G401.6 (cell line): ENCODE measurements around the gene COMMD4.
"Not testable (repeated sequence)": the region's sequence is repeated elsewhere in the genome, so short reads cannot be mapped to it uniquely, and the experiment has no call there.

Experiments
- FAIRE-seq: peaks from 2 replicates; lab custom pipeline; 2012; peaks lifted over from hg19 to GRCh38; lab: Jason Lieb, UNC

COMMD4 gene

DNA sequence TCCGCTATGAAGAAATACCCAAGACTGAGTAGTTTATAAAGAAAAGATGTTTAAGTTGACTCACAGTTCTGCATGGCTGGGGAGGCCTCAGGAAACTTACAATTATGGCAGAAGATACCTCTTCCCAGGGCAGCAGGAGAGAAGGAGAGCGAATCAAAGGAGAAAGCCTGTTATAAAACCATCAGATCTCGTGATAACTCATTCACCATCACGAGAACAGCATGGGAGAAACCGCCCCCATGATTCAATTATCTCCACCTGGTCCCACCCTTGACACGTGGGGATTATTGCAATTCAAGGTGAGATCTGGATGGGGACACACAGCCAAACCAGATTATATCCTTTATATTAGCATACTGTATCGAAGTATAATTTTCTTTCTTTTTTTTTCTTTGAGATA, 3.8 kb upstream of the COMMD4 start:
- FAIRE-seq, result not testable (repeated sequence)

DNA sequence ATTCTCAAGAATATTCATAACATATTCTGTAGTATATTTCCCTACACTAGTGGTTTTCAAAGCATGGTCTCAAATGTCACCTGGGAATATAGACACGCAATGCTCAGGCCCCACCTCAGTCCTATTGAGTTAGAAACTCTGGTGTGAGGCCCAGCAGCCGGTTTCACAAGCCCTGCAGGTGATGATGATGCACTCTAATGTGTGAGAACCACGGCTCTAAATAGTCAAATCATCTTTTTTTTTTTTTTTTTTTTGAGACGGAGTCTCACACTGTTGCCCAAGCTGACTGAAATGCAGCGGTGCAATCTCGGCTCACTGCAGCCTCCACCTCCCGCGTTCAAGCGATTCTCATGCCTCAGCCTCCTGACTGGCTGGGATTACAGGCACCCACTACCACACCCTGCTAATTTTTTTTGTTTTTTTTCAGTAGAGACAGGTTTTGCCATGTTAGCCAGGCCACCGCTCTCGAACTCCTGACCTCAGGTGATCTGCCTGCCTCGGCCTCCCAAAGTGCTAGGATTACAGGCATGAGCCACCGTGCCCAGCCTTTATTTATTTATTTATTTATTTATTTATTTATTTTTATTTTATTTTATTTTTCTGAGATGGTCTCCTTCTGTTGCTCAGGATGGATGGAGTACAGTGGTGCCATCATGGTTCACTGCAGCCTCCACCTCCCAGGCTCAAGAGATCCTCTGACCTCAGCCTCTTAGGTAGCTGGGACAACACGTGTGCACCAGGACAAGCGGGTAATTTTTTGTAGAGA, 2.0 kb upstream of the COMMD4 start:
- not testable (repeated sequence) for FAIRE-seq

DNA sequence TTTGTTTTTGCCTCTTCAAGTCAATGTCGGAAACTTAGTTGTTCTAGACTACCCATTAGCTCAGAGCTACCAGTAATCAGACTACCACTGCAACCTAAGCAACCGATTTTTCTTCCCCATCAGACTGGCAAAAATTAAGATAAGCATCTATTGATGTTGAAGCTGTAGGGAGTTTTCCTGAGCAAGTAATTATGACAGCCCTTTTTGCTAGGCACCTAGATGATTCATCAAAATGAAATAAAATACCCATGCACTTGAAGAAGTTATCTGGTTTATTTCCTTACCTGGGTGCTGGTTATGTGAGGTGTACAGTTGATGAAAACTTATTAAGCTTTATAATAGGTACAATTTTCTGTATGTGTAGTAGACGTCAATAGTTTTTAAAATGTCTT, 554 bp upstream of the COMMD4 start:
- FAIRE-seq, result no peak

DNA sequence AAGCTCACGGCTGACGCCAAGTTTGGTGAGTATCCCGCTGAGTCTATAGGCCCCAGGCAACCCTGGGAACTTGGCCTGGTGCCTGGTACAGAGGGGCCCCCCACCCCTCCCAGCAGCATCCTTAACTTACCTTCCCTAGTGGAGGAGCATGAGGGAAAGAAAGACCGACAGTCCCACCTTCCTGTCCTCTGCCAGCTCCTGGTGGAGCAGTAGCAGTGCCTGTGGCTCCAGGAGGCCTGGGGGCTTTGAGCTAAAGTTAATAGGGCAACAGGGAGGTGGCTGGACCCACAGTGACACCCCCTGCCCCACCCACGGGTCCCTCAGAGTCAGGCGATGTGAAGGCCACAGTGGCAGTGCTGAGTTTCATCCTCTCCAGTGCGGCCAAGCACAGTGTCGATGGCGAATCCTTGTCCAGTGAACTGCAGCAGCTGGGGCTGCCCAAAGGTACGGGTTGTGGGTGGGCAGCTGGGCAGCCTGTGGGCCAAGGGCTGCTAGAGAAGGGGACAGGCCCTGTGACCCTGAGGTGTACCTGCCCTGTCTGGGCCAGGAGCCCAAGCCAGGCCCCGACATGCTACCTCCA, 2.9 kb downstream of the COMMD4 start:
- no peak for FAIRE-seq

DNA sequence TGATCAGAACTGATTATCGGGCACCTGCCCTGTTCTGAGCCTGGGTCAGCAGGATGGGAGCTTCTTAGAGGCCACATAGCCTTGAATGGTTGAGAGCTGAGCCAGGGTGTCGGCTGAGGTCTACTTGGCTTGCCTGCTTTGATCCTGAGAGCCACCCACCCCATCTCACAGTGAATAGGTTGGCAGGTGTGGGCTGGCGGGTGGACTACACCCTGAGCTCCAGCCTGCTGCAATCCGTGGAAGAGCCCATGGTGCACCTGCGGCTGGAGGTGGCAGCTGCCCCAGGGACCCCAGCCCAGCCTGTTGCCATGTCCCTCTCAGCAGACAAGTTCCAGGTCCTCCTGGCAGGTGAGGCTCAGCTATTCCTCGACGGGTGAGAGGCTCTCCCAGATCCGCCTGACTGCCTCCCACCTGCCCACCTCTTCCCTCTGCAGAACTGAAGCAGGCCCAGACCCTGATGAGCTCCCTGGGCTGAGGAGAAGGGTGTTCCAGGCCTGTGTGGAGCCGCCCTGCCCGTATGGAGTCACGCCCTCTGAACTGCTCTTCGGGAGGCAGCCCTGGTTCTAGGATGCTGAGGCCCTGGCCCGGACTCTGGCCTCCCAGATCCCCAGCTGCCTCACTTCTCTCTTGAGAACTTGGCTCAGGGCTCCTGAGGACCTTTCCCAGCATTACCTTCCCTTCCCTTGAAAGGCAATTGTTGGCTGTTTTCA, 3.8 kb downstream of the COMMD4 start:
- no peak for FAIRE-seq

DNA sequence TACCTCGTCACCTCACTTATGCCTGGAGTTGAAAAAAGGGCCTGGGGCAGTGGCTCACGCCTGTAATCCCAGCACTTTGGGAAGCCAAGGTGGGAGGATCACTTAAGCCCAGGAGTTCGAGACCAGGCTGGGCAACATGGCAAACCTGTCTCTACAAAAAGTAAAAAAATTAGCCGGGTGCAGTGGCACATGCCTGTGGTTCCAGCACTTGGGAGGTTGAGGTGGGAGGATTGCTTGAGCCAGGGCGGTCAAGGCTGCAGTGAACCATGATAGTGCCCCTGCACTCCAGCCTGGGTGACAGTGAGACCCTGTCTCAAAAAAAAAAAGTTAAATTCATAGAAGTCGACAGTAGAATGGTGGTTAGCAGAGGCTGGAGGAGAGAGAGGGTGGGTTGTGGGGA, 6.4 kb downstream of the COMMD4 start:
- FAIRE-seq, result no peak

DNA sequence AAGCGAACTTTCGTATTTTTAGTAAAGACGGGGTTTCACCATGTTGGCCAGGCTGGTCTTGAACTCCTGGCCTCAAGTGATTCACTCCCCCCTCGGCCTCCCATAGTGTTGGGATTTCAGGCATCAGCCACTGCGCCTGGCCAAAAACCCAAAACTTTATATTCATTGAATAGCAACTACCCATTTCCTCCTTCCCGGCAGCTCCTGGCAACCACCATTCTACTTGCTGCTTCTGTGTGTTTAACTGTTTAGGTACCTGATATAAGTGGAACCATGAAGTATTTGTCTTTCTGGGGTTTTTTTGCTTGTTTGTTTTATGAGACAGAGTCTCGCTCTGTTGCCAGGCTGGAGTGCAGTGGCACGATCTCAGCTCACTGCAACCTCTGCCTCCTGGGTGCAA, 8.1 kb downstream of the COMMD4 start:
- FAIRE-seq, result peak; percentile 49

DNA sequence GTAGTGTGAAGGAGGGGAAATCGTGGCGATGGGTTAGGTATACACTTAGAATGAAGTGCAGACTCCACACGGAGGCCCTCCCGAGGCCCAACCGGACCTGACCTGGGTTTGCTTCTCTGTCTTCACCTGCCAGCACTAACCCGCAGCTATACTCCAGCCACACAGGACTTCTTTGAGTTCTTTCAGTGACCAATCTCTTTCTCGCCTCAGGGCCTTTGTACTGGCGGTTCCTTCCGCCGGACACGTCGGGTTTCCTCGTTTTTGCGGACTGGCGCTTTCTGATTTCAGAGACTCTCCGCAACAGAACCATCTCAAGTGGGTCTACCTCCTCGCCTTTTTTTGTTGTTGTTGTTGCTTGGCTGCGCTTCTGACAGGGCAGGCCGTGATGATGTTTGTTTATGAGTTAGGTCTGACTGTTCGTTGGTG, 10.9 kb downstream of the COMMD4 start, which contains the start of gene NEIL1:
Gene NEIL1 (plus strand): TSS at position 244 of the 426 bp plus-strand sequence. CDS start 1,867 bp downstream, outside the sequence.
- no peak for FAIRE-seq

DNA sequence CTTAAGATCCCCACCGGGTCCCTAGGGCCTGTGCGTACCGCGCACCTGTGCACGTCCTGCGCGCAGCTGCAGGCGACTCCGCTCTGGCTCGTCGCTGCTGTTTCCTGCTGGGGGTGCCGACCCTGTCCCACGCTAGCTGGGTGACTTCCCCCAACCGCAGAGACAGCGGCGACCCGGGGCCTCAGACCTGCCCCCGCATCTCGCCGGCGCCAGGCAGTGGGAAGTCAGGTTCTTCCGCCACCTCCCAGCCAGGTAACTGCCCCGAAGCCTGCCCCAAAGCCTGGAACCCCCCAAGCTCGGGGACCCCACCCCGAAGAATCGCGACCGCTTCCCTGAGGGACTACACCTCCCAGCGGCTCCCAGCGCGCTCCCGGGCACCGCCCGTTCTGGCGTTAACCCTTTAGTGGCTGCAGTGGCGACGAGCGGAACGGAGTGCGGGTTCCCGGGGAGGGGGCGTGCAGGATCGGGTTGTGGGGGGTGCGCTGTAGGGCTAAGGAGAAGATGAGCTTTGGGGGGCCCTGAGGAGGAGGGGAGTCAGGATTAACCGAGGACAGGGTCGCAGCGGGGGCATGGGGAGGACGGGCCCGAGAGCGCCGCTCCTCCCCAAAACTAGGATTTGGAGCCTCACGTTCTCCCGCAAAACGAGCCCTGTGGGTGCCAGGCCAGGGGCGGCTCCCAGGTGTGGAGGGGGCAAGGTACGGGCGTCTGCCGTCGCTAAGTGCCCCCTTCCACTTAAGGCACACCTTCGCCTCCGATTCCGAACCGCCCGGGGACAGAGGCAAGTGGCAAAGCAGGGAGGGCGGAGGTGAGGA, 11.6 kb downstream of the COMMD4 start:
- FAIRE-seq, result no peak

DNA sequence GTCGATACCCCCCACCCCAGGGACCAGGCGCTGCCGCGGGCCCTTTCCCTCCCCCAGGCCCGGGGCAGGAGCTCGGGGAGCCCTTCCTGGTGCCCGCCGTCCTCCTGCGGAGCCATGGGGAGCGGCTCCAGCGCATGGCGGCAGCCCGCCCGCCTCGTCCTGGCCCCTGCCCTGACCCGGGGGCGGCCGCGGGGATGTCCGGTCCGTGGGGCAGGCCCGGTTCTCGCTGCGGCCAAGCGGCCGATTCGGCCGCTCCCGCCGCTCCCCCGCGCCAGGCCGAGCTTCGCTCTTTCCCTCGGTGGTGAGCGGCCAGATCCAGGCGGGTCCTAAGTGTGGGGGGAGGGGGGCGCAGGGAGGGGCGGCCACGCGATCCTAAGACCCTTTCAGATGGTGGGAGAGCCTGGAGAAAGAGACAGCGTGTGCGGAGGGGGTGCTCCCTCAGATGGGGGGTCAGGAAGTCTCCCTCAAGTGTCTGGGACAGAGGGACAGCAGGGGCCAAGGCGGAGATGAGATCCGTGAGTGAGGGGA, 12.2 kb downstream of the COMMD4 start:
- no peak for FAIRE-seq

DNA sequence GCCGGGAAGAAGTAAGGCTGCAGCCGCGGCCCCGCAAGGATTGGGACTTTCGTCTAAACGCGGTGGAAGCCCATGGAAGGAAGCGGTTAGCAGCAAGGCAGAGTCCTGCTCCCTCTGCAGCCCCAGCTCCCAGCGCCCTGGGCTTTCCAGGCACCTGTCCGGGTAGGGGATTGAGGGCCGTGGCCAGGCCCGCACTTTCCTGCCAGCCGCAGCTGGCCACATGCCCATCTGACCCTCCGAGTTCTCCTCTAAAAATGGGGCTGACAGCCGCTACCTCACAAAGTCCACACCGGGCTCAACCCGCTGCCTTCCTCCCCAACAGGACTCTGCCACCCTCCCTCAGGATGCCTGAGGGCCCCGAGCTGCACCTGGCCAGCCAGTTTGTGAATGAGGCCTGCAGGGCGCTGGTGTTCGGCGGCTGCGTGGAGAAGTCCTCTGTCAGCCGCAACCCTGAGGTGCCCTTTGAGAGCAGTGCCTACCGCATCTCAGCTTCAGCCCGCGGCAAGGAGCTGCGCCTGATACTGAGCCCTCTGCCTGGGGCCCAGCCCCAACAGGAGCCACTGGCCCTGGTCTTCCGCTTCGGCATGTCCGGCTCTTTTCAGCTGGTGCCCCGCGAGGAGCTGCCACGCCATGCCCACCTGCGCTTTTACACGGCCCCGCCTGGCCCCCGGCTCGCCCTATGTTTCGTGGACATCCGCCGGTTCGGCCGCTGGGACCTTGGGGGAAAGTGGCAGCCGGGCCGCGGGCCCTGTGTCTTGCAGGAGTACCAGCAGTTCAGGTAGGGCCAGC, 12.9 kb downstream of the COMMD4 start:
- FAIRE-seq, result no peak

DNA sequence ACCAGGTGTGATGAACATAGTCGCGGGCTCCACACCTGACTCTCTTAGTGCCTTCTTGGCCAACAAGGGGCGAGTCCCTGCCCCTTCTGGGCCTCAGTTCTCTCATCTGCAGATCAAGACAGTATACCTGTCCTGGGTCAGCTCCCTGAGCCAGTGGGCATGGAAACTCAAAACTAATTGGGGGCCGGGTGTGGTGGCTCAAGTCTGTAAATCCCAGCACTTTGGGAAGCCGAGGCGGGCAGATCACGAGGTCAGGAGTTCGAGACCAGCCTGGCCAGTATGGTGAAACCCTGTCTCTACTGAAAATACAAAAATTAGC, 13.4 kb downstream of the COMMD4 start:
- FAIRE-seq, result not testable (repeated sequence)

DNA sequence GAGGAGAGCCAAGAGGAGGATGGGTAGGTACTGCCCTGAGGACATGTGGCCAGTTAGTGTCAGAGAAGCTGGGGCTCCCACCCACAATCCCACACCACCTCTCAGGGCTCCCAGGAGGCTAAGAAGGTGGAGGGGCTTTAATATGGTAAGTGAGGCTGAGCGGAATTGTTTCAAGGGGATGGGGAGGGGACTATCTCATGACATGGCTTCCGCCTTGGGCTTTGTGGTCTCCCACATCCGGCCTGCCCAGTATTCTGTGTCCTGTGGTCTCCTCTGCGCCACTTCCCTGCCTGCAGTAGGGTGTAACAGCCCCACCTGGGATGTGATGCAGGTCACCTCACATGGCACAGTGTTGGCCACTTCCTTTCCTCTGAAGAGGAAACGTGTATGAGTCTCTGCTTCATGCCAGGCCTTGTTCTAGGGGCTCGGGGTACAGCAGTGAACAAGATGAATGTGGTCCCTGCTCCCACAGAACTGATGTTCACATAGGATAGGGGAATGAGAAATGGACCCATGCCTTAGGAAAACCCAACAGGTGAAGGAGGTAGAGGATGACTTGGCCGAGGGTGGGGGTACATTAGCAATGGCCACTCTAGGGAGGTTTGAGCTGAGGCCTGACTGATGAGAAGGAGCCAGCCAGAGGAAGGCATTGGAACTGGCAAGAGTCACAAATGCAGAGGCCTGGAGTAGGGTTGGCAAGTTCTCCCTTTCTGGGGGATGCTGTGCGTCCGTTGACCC, 14.2 kb downstream of the COMMD4 start:
- FAIRE-seq, result no peak

DNA sequence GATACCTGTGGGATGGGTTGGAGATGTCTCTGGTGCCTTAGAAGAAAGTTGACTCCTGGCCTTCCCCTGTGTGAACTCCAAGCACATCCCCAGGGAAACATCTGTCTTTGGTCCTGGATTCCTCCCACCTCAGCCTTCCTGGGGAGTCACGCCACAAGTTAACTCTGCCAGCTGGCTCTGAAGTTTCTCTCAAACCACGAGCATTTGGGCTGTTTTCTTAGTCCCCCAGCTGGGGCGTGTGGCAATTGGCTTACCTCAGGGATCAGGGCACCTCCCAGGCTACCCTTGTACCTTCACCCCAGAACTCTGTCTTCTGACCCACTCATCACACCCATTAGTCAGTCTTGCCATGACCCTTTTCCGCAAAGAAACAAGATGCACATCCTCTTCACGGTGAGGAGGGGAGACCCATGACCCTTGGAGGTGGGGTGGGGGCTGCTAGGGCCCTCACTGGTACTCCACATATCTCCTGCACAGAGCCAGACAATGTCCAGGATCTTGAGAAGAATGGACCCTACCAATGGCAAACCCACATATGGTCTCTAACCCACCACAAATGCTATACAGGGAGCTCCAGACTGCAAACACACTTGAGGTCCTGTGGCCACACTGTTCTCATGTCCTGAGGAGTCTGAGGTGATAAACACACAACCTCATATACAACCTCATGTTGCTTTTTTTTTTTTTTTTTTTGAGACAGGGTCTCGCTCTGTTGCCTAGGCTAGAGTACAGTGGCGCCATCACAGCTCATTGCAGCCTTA, 14.9 kb downstream of the COMMD4 start:
- FAIRE-seq, result no peak

DNA sequence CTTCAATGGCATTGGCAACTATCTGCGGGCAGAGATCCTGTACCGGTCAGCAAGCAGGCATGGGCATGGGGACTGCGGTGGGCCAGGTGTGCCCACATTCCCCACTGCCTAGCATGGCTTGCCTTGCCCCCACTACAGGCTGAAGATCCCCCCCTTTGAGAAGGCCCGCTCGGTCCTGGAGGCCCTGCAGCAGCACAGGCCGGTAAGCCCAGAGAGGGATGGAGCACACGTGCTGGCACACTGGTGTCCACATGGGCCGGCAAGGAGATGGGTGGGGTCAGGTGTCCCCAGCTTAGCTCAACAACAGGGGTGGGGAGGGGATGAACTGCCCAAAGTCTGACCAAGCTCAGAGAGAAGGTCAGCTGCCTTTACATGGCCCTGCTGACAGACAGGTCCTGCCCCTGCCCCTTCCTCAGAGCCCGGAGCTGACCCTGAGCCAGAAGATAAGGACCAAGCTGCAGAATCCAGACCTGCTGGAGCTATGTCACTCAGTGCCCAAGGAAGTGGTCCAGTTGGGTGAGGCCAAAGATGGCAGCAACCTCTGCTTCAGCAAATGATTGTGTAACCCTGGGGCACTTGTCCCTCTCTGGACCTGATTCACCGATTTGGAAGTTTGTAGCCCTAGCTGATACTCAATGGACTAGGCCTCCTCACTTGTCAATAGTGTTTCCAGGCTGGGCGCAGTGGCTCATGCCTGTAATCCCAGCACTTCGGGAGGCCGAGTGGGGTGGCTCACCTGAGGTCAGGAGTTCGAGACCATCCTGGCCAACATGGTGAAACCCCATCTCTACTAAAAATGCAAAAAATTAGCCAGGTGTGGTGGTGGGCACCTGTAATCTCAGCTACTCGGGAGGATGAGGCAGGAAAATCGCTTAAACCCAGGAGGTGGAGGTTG, 16.6 kb downstream of the COMMD4 start:
- no peak for FAIRE-seq

DNA sequence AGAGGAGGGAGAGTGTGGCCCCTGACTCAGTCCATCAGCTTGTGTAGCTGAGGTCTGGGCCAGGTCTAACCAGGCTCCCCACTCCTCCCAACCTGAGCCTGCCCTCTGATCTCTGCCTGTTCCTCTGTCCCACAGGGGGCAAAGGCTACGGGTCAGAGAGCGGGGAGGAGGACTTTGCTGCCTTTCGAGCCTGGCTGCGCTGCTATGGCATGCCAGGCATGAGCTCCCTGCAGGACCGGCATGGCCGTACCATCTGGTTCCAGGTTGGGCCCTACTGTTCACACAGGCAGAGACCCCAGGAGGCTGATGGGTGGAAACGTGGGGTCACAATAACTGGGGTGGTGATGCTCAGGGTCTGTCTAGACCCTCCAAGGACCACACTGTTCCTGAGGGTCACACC, 17.7 kb downstream of the COMMD4 start:
- FAIRE-seq, result no peak

DNA sequence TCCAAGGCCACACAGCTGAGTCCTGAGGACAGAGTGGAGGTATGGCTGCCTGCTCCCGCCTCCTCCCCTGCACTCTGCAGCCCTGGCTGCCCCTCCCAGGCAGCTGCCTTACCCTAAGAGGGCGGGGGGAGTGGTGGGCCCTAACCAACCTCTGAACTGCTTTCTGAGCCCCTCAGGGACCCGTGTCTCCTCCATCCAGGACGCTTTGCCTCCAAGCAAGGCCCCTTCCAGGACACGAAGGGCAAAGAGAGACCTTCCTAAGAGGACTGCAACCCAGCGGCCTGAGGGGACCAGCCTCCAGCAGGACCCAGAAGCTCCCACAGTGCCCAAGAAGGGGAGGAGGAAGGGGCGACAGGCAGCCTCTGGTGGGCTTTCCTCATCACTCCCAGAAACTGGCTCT, 18.6 kb downstream of the COMMD4 start:
- FAIRE-seq, result no peak

DNA sequence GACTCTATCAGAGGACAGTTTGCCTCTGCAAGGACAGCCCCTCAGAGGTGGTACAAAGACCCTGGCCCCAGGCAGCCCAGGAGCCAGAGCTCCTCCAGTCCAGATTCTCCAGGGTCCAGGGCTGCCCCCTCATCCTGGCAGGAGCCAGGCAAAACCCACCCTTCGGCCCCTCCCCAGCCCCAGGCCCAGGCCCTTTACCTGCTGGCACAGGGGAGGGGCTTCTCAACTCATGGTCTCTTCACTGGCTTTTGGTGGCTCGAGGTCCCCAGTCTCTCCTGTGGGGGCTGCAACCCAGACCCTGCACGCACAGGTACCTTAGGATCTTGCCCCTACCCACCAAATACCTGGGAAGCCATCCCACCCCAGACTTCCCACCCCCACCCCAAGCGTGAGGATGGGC, 19.5 kb downstream of the COMMD4 start:
- no peak for FAIRE-seq

DNA sequence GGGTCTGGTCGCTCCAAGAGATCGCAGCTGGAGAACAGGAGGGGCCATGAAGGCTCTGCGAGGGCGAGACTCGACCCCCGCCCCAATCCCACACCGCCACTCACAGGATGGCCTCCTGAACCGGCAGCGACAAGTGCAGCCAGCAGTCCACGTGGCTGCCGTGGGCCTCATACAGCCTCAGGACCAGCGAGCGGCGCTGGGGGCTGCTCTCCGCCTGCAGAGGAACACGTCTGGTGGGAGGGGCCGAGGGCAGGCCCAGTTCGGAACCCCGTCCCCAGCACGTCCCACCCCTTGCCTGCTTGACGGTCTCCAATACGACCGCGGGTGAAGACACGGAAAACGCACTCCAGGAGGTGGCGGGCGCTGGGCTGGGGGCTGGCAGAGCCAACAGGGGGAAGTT, 20.1 kb downstream of the COMMD4 start:
- no peak for FAIRE-seq
